ENCODE measurements around the gene TRPV5. TPM values are rescaled to one million over a fixed set of nuclear protein-coding genes. Genes with fewer than 3 reads are reported as not detected.

TRPV5 gene
- polyA plus RNA-seq, 4 donors = 0.01 to 0.03 TPM; not detected in 2

DNA sequence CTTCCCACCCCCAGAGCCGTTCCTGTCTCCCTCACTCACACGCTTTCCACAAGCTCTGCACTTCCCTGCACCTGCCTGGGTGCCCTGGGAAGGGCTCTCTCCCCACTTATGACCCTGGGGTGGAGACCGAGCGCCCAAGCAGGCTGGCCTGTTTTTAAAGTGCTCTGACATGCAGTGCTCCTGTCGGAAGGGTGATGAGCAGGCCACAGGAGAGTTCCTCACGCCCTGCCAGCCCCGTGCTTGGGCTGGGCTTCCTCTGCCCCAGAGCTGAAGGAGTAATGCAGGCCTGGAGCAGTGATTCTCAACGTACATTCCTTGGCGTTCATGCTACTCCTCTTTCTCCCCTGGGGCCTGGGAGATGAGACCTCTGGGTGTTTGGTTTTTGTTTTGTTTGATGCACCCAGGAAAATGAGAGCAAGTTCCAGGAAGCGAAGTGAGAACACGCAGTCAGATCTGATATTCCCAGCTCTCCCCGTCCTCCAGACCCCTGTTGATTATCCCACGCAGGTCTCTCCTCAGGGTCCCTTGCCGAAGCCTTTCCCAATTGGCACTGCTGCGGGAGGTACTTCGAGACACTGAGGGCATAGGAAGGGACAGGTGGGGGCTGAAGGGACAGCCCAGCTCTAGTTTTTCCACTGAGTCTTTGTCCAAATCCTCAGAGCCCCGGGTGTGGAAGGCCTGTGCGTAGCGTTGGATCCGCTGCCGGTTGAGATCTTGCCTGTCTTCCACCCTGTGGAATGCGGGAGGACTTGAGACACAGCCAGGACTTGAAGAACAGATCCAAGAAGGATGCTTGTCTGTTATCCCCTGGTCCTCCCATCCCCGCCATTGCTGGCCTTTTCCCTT is 62.1 kb downstream of the TRPV5 start:
- Histone ChIP-seq H3K36me3 (ENCODE audit: control insufficient read depth in 3 of 3, insufficient read depth in 2 of 3, low read depth in 1 of 3, low read length in 3 of 3) (peaks cover 0 to 21% (median 0%) of the 10 kb centered on the region in 3 donors), H3K4me1 (ENCODE audit: control insufficient read depth in 3 of 3, insufficient read depth in 2 of 3, low read depth in 1 of 3, low read length in 2 of 3) (peaks cover 0 to 2% (median 0%) of the 10 kb centered on the region in 3 donors), H3K4me3 (ENCODE audit: low read depth in 1 of 3, low read length in 3 of 3) (no peak overlapping the region), H3K27ac (ENCODE audit: low read depth in 1 of 3, low read length in 2 of 3) (no peak overlapping the region), H3K9me3 (ENCODE audit: control insufficient read depth in 2 of 2, insufficient read depth in 1 of 2, low read depth in 1 of 2, low read length in 1 of 2) (no peaks in the 10 kb centered on the region), H3K27me3 (ENCODE audit: control insufficient read depth in 3 of 3, insufficient read depth in 3 of 3, low read length in 3 of 3) (no peaks in the 10 kb centered on the region)
- FAIRE-seq (no peak), DNase-seq (no peak)
- 88 to 91% (median 88%) methylated on average over 22 to 23 of the region's 23 CpGs for WGBS, 3 donors

DNA sequence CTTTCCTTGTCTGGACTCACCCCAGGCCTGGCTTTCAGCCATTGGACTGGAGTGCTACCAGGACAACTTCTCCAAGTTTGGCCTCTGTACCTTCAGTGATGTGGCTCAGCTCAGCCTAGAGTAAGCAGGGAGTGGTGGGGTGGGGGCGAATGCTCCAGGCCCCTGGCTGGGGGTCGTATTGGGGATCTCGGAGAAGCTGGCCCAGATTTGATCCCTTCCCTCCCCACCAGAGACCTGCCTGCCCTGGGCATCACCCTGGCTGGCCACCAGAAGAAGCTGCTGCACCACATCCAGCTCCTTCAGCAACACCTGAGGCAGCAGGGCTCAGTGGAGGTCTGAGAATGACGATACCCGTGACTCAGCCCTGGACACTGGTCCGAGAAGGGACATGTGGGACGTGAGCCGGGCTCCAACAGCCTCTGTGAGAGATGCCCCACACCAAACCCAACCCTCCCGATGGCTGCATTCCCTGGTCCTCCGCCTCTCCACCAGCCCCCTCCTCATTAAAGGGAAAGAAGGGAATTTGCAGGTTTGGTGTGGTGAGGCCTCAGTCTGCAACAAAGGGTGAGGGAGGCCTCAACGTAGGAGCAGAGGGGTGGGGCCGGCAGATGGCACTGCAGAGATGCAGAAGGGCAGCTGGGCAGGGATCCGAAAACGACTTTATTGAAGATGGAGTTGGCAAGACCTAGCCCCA is 62.8 kb downstream of the TRPV5 start:
- Histone ChIP-seq H3K27ac (ENCODE audit: low read depth in 1 of 3, low read length in 2 of 3) (no peak overlapping the region), H3K4me1 (ENCODE audit: control insufficient read depth in 3 of 3, insufficient read depth in 2 of 3, low read depth in 1 of 3, low read length in 2 of 3) (peaks cover 0 to 2% (median 0%) of the 10 kb centered on the region in 3 donors), H3K36me3 (ENCODE audit: control insufficient read depth in 3 of 3, insufficient read depth in 2 of 3, low read depth in 1 of 3, low read length in 3 of 3) (peaks cover 0 to 21% (median 0%) of the 10 kb centered on the region in 3 donors), H3K4me3 (ENCODE audit: low read depth in 1 of 3, low read length in 3 of 3) (no peak overlapping the region), H3K27me3 (ENCODE audit: control insufficient read depth in 3 of 3, insufficient read depth in 3 of 3, low read length in 3 of 3) (no peaks in the 10 kb centered on the region), H3K9me3 (ENCODE audit: control insufficient read depth in 2 of 2, insufficient read depth in 1 of 2, low read depth in 1 of 2, low read length in 1 of 2) (no peaks in the 10 kb centered on the region)
- no peak for FAIRE-seq
- no peak for DNase-seq
- WGBS, 3 donors = 81 to 88% (median 86%) methylated on average over 14 of the region's 14 CpGs

DNA sequence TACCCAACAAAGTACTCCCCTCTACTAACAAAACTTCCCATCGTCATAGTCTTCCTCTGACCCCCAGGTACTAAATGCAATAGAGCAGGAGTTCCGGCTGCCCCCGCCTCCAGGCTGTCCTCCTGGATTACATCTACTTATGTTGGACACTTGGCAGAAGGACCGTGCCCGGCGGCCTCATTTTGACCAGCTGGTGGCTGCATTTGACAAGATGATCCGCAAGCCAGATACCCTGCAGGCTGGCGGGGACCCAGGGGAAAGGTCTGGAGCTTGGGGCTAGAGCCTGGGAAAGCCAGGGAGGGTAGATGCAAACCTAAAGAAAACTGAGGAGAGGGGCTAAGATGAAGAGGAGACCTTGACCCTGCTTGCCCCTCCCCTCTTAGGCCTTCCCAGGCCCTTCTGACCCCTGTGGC is 63.4 kb downstream of the TRPV5 start:
- Histone ChIP-seq H3K36me3 (ENCODE audit: control insufficient read depth in 3 of 3, insufficient read depth in 2 of 3, low read depth in 1 of 3, low read length in 3 of 3) (peaks cover 0 to 21% (median 0%) of the 10 kb centered on the region in 3 donors), H3K27ac (ENCODE audit: low read depth in 1 of 3, low read length in 2 of 3) (no peak overlapping the region), H3K4me3 (ENCODE audit: low read depth in 1 of 3, low read length in 3 of 3) (no peak overlapping the region), H3K27me3 (ENCODE audit: control insufficient read depth in 3 of 3, insufficient read depth in 3 of 3, low read length in 3 of 3) (no peaks in the 10 kb centered on the region), H3K9me3 (ENCODE audit: control insufficient read depth in 2 of 2, insufficient read depth in 1 of 2, low read depth in 1 of 2, low read length in 1 of 2) (no peaks in the 10 kb centered on the region), H3K4me1 (ENCODE audit: control insufficient read depth in 3 of 3, insufficient read depth in 2 of 3, low read depth in 1 of 3, low read length in 2 of 3) (peaks cover 0 to 2% (median 0%) of the 10 kb centered on the region in 3 donors)
- no peak for FAIRE-seq
- WGBS, 3 donors = 77 to 85% (median 79%) methylated on average over 8 of the region's 8 CpGs
- DNase-seq = no peak

GRCh38 chr7:142869434-142869833 is 64.1 kb downstream of the TRPV5 start:
- DNase-seq (no peak), FAIRE-seq (no peak)
- no peaks in the 10 kb centered on the region for H3K27me3 ChIP-seq (ENCODE audit: control insufficient read depth in 3 of 3, insufficient read depth in 3 of 3, low read length in 3 of 3)
- peaks cover 0 to 19% (median 0%) of the 10 kb centered on the region in 3 donors for H3K36me3 ChIP-seq (ENCODE audit: control insufficient read depth in 3 of 3, insufficient read depth in 2 of 3, low read depth in 1 of 3, low read length in 3 of 3)
- no peak overlapping the region for H3K27ac ChIP-seq (ENCODE audit: low read depth in 1 of 3, low read length in 2 of 3)
- WGBS, 3 donors = 81 to 86% (median 82%) methylated on average over 2 of the region's 2 CpGs
- no peak overlapping the region for H3K4me3 ChIP-seq (ENCODE audit: low read depth in 1 of 3, low read length in 3 of 3)
- H3K4me1 ChIP-seq (ENCODE audit: control insufficient read depth in 3 of 3, insufficient read depth in 2 of 3, low read depth in 1 of 3, low read length in 2 of 3) = peaks cover 0 to 2% (median 0%) of the 10 kb centered on the region in 3 donors
- no peaks in the 10 kb centered on the region for H3K9me3 ChIP-seq (ENCODE audit: control insufficient read depth in 2 of 2, insufficient read depth in 1 of 2, low read depth in 1 of 2, low read length in 1 of 2)

GRCh38 chr7:142868986-142869415 is 64.5 kb downstream of the TRPV5 start:
- no peak for DNase-seq
- Histone ChIP-seq H3K27ac (ENCODE audit: low read depth in 1 of 3, low read length in 2 of 3) (no peak overlapping the region), H3K9me3 (ENCODE audit: control insufficient read depth in 2 of 2, insufficient read depth in 1 of 2, low read depth in 1 of 2, low read length in 1 of 2) (no peaks in the 10 kb centered on the region), H3K36me3 (ENCODE audit: control insufficient read depth in 3 of 3, insufficient read depth in 2 of 3, low read depth in 1 of 3, low read length in 3 of 3) (peaks cover 0 to 20% (median 0%) of the 10 kb centered on the region in 3 donors), H3K4me1 (ENCODE audit: control insufficient read depth in 3 of 3, insufficient read depth in 2 of 3, low read depth in 1 of 3, low read length in 2 of 3) (peaks cover 0 to 2% (median 0%) of the 10 kb centered on the region in 3 donors), H3K27me3 (ENCODE audit: control insufficient read depth in 3 of 3, insufficient read depth in 3 of 3, low read length in 3 of 3) (no peaks in the 10 kb centered on the region), H3K4me3 (ENCODE audit: low read depth in 1 of 3, low read length in 3 of 3) (no peak overlapping the region)
- FAIRE-seq = no peak
- 85 to 92% (median 90%) methylated on average over 11 of the region's 11 CpGs for WGBS, 3 donors

DNA sequence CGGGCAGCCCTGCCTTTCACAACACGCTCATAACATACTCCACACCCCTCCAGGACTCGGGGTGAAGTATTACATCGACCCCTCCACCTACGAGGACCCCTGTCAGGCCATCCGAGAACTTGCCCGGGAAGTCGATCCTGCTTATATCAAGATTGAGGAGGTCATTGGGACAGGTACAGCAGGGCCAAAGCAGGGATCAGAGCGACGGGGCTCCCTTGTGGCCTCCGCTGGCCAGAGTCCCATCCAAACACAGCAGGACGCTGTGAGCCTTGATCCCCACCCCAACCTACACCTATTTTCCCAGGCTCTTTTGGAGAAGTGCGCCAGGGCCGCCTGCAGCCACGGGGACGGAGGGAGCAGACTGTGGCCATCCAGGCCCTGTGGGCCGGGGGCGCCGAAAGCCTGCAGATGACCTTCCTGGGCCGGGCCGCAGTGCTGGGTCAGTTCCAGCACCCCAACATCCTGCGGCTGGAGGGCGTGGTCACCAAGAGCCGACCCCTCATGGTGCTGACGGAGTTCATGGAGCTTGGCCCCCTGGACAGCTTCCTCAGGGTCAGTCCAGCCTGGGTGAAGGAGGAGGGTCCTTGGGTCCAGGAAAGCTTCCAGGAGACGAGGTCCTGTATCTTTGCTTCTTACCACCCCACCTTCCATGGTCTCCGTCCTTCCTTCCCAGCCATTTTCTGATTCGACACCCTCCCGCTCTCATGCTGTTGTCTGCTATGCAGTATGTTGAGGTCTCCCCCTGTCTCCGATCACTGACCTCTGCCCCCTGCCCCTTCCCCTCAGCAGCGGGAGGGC is 65.2 kb downstream of the TRPV5 start:
- Histone ChIP-seq H3K4me1 (ENCODE audit: control insufficient read depth in 3 of 3, insufficient read depth in 2 of 3, low read depth in 1 of 3, low read length in 2 of 3) (peaks cover 0 to 2% (median 0%) of the 10 kb centered on the region in 3 donors), H3K4me3 (ENCODE audit: low read depth in 1 of 3, low read length in 3 of 3) (no peak overlapping the region), H3K9me3 (ENCODE audit: control insufficient read depth in 2 of 2, insufficient read depth in 1 of 2, low read depth in 1 of 2, low read length in 1 of 2) (no peaks in the 10 kb centered on the region), H3K36me3 (ENCODE audit: control insufficient read depth in 3 of 3, insufficient read depth in 2 of 3, low read depth in 1 of 3, low read length in 3 of 3) (peaks cover 0 to 22% (median 0%) of the 10 kb centered on the region in 3 donors), H3K27ac (ENCODE audit: low read depth in 1 of 3, low read length in 2 of 3) (no peak overlapping the region), H3K27me3 (ENCODE audit: control insufficient read depth in 3 of 3, insufficient read depth in 3 of 3, low read length in 3 of 3) (no peaks in the 10 kb centered on the region)
- DNase-seq = no peak
- no peak for FAIRE-seq
- WGBS, 3 donors = 66 to 86% (median 77%) methylated on average over 30 to 31 of the region's 31 CpGs

GRCh38 chr7:142867398-142868187 is 66.0 kb downstream of the TRPV5 start:
- H3K36me3 ChIP-seq (ENCODE audit: control insufficient read depth in 3 of 3, insufficient read depth in 2 of 3, low read depth in 1 of 3, low read length in 3 of 3) = peaks cover 0 to 20% (median 0%) of the 10 kb centered on the region in 3 donors
- H3K4me1 ChIP-seq (ENCODE audit: control insufficient read depth in 3 of 3, insufficient read depth in 2 of 3, low read depth in 1 of 3, low read length in 2 of 3) = peaks cover 0 to 2% (median 0%) of the 10 kb centered on the region in 3 donors
- no peaks in the 10 kb centered on the region for H3K9me3 ChIP-seq (ENCODE audit: control insufficient read depth in 2 of 2, insufficient read depth in 1 of 2, low read depth in 1 of 2, low read length in 1 of 2)
- FAIRE-seq = no peak
- no peak for DNase-seq
- no peak overlapping the region for H3K27ac ChIP-seq (ENCODE audit: low read depth in 1 of 3, low read length in 2 of 3)
- H3K27me3 ChIP-seq (ENCODE audit: control insufficient read depth in 3 of 3, insufficient read depth in 3 of 3, low read length in 3 of 3) = no peaks in the 10 kb centered on the region
- 69 to 75% (median 75%) methylated on average over 17 to 18 of the region's 18 CpGs for WGBS, 3 donors
- H3K4me3 ChIP-seq (ENCODE audit: low read depth in 1 of 3, low read length in 3 of 3) = no peak overlapping the region
